ENCODE data around the gene TNRC6C. TPM values are rescaled to one million over a fixed set of nuclear protein-coding genes. Genes with fewer than 3 reads are reported as not detected.

Gene TNRC6C
- total and polyA plus RNA-seq, 2 of the 13 experiments (the other 11 are each of a cell fraction or from before 2014, with no cell fraction given) = 0.66 to 4.9 TPM

- TF ChIP-seq ZNF660 (CRISPR knock-in tag; IDR thresholded peaks at IDR 0.05; ENCODE audit: borderline replicate concordance, low read depth) = no peak
- TF ChIP-seq ZMYM4 (CRISPR knock-in tag; IDR thresholded peaks at IDR 0.05) = peak; percentile 33; the same call in 1 of the 2 replicates
- 0 out of 2 replicates have a peak, but pooled peaks have one; percentile 2 for TF ChIP-seq ARNT2 (CRISPR knock-in tag; IDR thresholded peaks at IDR 0.05; ENCODE audit: low read depth)
These were observed 158.8 kb downstream of the TNRC6C start (continued) for GRCh38 chr17:78117027-78117981.

GRCh38 chr17:78118801-78119241, 160.3 kb downstream of the TNRC6C start:
- peaks cover 2% of the 10 kb centered on the region for H3K79me2 ChIP-seq (ENCODE audit: insufficient read depth, low read length)
- H3K9me3 ChIP-seq (ENCODE audit: low read length) = no peaks in the 10 kb centered on the region
- DNase-seq (ENCODE audit: low spot score) (no peak), ATAC-seq (no peak), FAIRE-seq (no peak)
- H3K4me2 ChIP-seq (ENCODE audit: low read depth, low read length) = no peak overlapping the region
- peaks cover 30% of the 10 kb centered on the region for H3K4me1 ChIP-seq (ENCODE audit: insufficient read depth, low read length)
- no peak overlapping the region for H3K4me3 ChIP-seq (replicated peaks in 1 of 3; ENCODE audit: insufficient read depth in 1 of 3, low read depth in 2 of 3, low read length in 3 of 3)
- intact Hi-C loops (cut with micrococcal nuclease; ENCODE audit: unreplicated experiment) = no loop called here
- peaks cover 19% of the 10 kb centered on the region; the same call in 1 of the 2 replicates for H4K20me1 ChIP-seq (ENCODE audit: insufficient read depth, low read length)
- CTCF ChIA-PET (ENCODE audit: low intra/inter-chr PET ratio, low total read pairs) = no interaction called here
- H3K27ac ChIP-seq (ENCODE audit: extremely low read length, insufficient read depth, low read length) = no peak overlapping the region
- WGBS (ENCODE audit: low lambda C conversion rate) = 91% methylated on average over 4 of the region's 14 CpGs
- in situ Hi-C loops (cut with HindIII; ENCODE audit: extremely low pct_ligation_motif_present, low pct_unique_long_range_greater_than_20kb) = no loop called here
- no TSS peak for BruUV-seq (replicated peaks)
- TF ChIP-seq AKAP8 (CRISPR knock-in tag; IDR thresholded peaks at IDR 0.05) (0 out of 2 replicates have a peak, but pooled peaks have one; percentile 7), CCDC6 (CRISPR knock-in tag; IDR thresholded peaks at IDR 0.05) (no peak), RBFOX2 (IDR thresholded peaks at IDR 0.05; ENCODE audit: low read depth, low read length) (peak; percentile 59), AGO2 (optimal IDR thresholded peaks at IDR 0.05; ENCODE audit: low read depth, low read length) (peak; percentile 67), SMAD9 (CRISPR knock-in tag; IDR thresholded peaks at IDR 0.05) (no peak)
- no peak overlapping the region for H3K9ac ChIP-seq (ENCODE audit: insufficient read depth, low read depth, low read length)
- H3K27me3 ChIP-seq (ENCODE audit: control insufficient read depth in 1 of 2, insufficient read depth in 2 of 2, low read length in 2 of 2) = no peaks in the 10 kb centered on the region
- H3K36me3 ChIP-seq (replicated peaks in 1 of 2; ENCODE audit: control insufficient read depth in 1 of 2, insufficient read depth in 2 of 2, low read length in 2 of 2) = peaks cover 27 to 43% of the 10 kb centered on the region in 2 experiments; a peak in 4 of 5 replicates
- H2AFZ ChIP-seq (ENCODE audit: low read length) = no peak overlapping the region
- POLR2A ChIA-PET = interaction anchor here (1.0 to 1.9 kb wide), 2 partner anchors 10 to 62 kb away, joined by 3 to 10 read pairs; partner anchors contain the start of gene TMC6
